Measurements from ENCODE around the gene SSTR3. TPM values are rescaled to one million over a fixed set of nuclear protein-coding genes. Genes with fewer than 3 reads are reported as not detected.
A peak's percentile ranks its signal among the peaks of the same experiment; 100 is the strongest.
"Not testable (repeated sequence)": the region's sequence is repeated elsewhere in the genome, so short reads cannot be mapped to it uniquely, and the experiment has no call there.

SSTR3 gene
- total RNA-seq, 1 donor from 2014 or later, result 2.4 TPM

DNA sequence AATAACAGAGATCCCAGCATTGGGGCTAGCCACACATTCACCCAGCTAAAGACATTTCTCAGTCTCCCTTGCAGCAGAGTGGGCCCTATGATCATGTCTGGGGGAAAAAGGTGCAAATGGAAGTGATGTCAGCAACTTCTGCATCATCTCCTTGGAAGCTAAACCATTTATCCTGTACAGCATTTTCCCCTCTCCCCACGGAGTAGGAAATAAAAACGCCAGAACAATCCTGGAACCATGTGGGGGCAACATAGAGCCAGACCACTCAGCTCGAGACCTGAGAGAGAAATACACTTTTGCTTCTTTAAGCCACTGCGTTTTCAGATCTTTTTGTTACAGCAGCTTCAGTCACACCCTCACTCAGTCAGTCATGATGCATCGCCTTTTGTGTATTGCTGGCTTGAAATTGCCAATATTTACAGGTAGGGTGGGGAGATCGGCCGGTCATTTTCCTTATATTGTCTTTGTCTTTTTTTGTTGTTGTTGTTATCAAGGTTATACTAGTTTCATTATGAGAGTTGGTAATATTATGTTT lies 40.9 kb upstream of the SSTR3 start:
- Mint-ChIP-seq H3K4me1 (ENCODE audit: unreplicated experiment) (peaks cover 4% of the 10 kb centered on the region), H3K27ac (no peak overlapping the region), H3K36me3 (no peaks in the 10 kb centered on the region), H3K27me3 (peaks cover 32% of the 10 kb centered on the region), H3K9me3 (no peaks in the 10 kb centered on the region), H3K4me3 (no peak overlapping the region)
- DNase-seq (ENCODE audit: extremely low spot score, unreplicated experiment), result no peak
- peak; percentile 31 for TF ChIP-seq CTCF (conservative IDR thresholded peaks at IDR 0.05)

DNA sequence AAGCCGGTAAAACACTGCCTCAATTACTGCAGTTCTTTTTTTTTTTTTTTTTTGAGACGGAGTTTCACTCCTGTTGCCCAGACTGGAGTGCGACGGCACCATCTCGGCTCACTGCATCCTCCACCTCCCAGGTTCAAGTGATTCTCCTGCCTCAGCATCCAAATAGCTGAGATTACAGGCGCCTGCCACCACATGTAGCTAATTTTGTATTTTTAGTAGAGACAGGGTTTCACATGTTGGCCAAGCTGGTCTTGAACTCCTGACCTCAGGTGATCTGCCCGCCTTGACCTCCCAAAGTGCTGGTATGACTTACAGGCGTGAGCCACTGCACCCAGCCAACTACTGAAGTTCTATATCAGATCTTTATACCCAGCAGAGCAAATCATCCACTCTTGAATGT lies 39.6 kb upstream of the SSTR3 start:
- not testable (repeated sequence) for H3K9me3 Mint-ChIP-seq; H3K4me3 Mint-ChIP-seq; H3K36me3 Mint-ChIP-seq; H3K4me1 Mint-ChIP-seq (ENCODE audit: unreplicated experiment); DNase-seq (ENCODE audit: extremely low spot score, unreplicated experiment); H3K27ac Mint-ChIP-seq
- H3K27me3 Mint-ChIP-seq, result peaks cover 26% of the 10 kb centered on the region

DNA sequence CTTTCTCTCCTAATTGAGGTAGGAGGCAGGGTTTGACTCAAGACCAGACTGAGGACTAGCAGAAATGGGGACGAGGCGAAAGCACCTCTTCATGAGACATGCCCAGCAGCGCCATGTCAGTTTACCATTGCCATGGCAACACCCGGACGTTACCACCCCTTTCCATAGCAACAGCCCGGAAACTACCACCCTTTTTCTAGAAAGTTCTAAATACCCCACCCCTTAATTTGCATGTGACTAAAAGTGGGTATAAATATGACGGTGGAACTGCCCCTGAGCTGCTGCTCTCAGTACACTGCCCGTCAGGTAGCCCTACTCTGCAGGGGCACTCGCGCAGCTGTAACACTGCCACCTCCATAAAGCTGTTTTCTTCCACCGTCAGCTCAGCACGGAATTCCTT lies 37.7 kb upstream of the SSTR3 start:
- Mint-ChIP-seq H3K9me3 (no peaks in the 10 kb centered on the region), H3K27ac (no peak overlapping the region), H3K4me3 (no peak overlapping the region), H3K4me1 (ENCODE audit: unreplicated experiment) (peaks cover 4% of the 10 kb centered on the region), H3K27me3 (peaks cover 16% of the 10 kb centered on the region), H3K36me3 (no peaks in the 10 kb centered on the region)
- DNase-seq (ENCODE audit: extremely low spot score, unreplicated experiment), result no peak
- TF ChIP-seq CTCF (conservative IDR thresholded peaks at IDR 0.05), result no peak

- H3K27me3 Mint-ChIP-seq, result peaks cover 15% of the 10 kb centered on the region
These were observed 36.0 kb upstream of the SSTR3 start for GRCh38 chr22:37248251-37248650.

GRCh38 chr22:37245740-37246139 lies 33.5 kb upstream of the SSTR3 start:
- no peak overlapping the region for H3K4me3 Mint-ChIP-seq
- DNase-seq (ENCODE audit: extremely low spot score, unreplicated experiment), result no peak
- H3K9me3 Mint-ChIP-seq, result no peaks in the 10 kb centered on the region
- no peak for TF ChIP-seq CTCF (conservative IDR thresholded peaks at IDR 0.05)
- H3K27ac Mint-ChIP-seq, result no peak overlapping the region
- H3K4me1 Mint-ChIP-seq (ENCODE audit: unreplicated experiment), result peaks cover 4% of the 10 kb centered on the region
- H3K27me3 Mint-ChIP-seq, result no peaks in the 10 kb centered on the region
- no peaks in the 10 kb centered on the region for H3K36me3 Mint-ChIP-seq

More at GRCh38 chr22:37248251-37248650, 36.0 kb upstream of the SSTR3 start:
- no peak for DNase-seq (ENCODE audit: extremely low spot score, unreplicated experiment)
- TF ChIP-seq CTCF (conservative IDR thresholded peaks at IDR 0.05), result no peak
- Mint-ChIP-seq H3K9me3 (no peaks in the 10 kb centered on the region), H3K4me3 (no peak overlapping the region), H3K36me3 (no peaks in the 10 kb centered on the region), H3K4me1 (ENCODE audit: unreplicated experiment) (peaks cover 3% of the 10 kb centered on the region), H3K27ac (no peak overlapping the region)

- no peaks in the 10 kb centered on the region for H3K36me3 Mint-ChIP-seq
- peaks cover 3% of the 10 kb centered on the region for H3K27me3 Mint-ChIP-seq
- no peak overlapping the region for H3K4me3 Mint-ChIP-seq
- peaks cover 4% of the 10 kb centered on the region for H3K4me1 Mint-ChIP-seq (ENCODE audit: unreplicated experiment)
- DNase-seq (ENCODE audit: extremely low spot score, unreplicated experiment), result no peak
- no peak overlapping the region for H3K27ac Mint-ChIP-seq
- no peak for TF ChIP-seq CTCF (conservative IDR thresholded peaks at IDR 0.05)
- H3K9me3 Mint-ChIP-seq, result no peaks in the 10 kb centered on the region
These were observed 32.8 kb upstream of the SSTR3 start for GRCh38 chr22:37244922-37245722.
